Activated CD8-positive, alpha-beta memory T cell treated with anti-CD3 and anti-CD28 coated beads, Interleukin-2, amount 50 U/mL, for 1 hour (primary cell): Measurements from ENCODE around the gene SYT6.

ENCODE experiments used
- DNase-seq: peaks from one replicate; pipeline ENCODE4 v3.0.0-alpha.2; 2020; ENCODE audit errors: extremely low read depth

Gene SYT6

GRCh38 chr1:114118351-114118990 is 35.2 kb downstream of the SYT6 start:
- no peak for DNase-seq

DNA sequence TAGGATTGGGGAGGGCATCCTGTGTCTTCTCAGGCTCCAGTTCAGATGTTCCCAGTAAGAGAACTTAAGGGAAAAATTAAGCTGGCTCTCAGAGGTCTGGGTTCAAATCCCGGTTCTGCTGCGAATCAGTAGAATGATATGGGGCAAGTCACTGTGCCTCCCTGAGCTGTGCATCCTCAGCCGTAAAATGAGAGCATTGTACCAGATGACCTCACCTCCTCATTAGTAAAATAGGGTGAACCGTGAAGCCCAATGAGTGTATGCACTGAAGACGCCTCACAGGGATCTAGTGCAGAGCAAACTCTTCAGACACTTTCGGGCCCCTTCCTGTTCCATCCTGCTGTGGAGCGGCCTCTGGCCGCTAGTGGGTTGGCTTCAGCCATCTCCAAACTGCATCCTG is 36.0 kb downstream of the SYT6 start:
- no peak for DNase-seq

DNA sequence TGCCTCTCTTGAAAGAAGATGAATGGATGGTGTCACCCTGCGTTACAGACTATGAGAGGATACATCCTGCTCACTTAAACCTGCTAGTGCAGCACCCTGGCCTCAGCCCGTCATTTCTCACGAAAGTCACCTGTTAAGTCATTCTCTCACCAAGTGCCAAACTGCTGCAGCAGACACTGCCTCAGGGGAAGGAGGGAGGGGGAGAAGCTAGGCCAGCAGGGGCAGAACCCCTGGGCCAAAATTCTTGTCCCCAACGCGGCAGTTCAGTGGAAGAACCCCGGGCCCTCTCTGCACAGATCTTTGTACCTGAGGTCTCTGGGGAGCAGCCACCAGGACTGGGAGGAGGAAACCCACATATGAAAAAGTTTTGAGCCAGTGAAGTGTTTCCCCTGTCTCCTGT is 37.6 kb downstream of the SYT6 start:
- no peak for DNase-seq

DNA sequence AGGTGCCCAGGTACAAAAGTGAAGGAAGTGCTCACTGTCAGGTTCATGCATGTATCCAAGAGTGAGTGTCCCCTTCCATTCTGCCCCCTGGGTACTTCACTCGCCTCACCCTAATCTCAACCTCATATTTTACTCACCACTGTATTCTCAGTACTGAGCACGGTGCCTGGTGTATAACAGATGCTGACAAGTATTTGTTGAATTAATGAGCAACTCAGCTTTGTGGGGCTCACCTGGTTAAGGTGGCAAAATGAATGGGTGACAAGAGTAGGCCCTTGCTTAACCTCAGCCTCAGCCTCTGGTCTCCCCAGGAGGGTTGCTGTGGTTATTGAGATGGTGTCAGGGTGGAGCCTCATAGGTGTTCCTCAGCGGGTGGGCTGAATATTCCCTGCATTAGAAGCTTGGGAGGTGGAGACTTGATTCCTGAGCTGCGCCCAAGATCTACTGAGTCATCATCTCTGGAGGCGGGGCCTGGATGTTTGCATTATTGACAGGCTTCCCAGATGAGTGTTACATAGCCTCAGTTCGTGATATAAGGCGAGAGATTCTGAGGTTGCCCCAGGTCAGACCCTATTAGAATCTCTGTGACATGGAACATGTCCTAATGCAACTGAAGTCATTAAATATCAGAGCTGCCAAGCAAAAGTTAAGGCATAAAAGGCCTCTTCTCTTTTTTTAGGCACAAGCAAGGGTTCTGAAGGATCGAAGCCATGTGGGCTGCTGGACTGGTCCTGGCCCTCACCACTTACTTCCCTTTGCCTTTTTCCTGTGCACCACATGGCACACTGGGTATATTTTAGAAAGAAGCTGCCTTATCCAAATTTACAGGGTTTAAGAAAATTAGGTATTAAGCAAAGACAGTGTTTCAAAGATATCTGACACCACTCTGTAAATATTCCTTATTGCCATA is 39.2 kb downstream of the SYT6 start:
- no peak for DNase-seq

- DNase-seq, result no peak
Measured at GRCh38 chr1:114113411-114114184, 40.1 kb downstream of the SYT6 start.

GRCh38 chr1:114112775-114113174 is 40.9 kb downstream of the SYT6 start:
- DNase-seq, result no peak

DNA sequence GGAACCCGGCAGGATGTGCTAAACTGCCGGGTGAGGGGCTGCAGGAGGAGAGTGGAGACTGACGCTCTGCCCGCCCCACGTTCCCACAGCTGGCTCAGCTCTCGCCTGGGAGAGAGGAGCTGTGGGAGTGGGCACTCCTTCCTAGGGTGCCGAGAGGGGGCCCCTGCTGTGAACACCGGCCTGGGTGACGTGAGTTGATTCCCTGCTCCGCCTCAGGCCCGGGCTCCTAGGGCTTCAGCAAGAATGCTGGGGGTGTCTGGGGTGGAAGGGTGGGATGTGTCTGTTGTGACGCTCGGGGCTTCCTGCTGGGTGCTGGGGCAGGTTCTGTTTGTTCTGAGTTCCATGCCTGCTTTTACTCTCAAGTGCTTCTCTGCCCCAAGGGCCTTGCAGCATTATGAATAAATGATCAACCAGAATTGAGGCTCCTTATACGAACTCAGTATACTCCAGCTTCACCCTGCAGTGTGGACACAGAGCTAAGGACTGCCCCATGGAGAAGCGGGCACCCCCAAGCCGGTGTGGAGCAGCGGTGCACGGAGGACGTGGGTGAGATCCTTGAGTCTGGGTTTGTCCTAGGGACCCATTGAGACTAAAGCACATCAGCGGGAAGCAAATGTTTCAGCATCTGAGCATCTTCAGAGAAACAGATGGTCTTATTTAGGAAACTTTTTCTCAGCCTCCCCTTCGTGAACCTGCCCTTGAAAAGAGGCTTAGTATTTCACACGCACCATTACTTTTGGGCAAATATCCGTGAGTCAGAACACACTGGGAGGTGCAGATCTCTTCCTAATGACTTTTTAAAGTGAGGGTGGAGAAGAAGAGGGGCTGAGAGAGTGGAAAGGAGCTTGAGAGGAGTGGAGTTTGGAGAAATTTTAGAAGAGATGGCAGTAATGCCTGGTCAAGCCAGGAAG is 41.7 kb downstream of the SYT6 start:
- no peak for DNase-seq

- no peak for DNase-seq
Measured at GRCh38 chr1:114109981-114110380, 43.7 kb downstream of the SYT6 start.

- no peak for DNase-seq
Measured at GRCh38 chr1:114108751-114109255, 44.9 kb downstream of the SYT6 start.

DNA sequence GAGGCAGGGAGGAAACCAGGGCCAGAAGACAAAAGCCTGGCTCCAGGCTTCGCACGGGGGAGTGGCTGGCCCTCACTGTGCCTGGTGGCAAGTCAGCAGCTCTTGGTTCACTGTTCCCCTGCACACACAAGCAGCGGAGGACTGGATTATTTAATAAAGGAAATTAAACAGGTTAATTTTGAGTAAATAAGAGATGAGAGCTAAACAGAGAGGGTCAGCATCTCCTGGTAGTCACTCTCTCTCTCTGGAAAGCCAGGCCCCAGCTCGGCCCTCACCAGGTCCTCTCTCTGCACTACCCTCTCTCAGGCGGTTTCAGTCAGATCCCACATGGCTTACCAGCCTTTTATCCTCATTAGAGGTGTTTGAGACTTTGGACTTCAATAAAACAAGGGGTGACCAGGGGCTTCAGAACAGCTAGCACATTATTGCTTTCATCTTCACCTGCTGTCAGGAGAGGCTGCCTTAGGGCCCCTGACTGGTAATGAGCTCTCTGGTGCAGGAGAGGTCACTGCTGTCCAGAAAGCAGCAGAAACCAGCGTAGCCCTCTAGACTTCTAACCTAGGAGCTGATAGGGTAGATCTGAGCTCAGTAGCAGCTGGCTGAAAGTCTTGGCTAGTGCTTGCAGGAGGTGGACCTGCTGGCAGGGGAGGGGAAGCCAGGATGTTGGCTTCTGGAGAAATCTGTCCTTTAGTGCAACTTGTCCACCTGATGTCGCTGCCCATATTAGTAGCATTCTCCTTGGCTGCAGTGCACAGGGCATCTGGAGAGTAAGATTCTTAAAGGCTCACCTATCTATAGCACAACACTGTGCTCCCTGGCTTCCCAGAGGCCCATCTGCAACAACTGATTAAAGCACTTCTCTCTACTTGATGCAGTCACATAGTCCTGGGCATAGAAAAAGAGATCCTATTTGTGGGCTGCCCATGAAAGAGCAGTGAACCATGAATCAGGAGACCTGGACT is 45.9 kb downstream of the SYT6 start:
- DNase-seq, result no peak

DNA sequence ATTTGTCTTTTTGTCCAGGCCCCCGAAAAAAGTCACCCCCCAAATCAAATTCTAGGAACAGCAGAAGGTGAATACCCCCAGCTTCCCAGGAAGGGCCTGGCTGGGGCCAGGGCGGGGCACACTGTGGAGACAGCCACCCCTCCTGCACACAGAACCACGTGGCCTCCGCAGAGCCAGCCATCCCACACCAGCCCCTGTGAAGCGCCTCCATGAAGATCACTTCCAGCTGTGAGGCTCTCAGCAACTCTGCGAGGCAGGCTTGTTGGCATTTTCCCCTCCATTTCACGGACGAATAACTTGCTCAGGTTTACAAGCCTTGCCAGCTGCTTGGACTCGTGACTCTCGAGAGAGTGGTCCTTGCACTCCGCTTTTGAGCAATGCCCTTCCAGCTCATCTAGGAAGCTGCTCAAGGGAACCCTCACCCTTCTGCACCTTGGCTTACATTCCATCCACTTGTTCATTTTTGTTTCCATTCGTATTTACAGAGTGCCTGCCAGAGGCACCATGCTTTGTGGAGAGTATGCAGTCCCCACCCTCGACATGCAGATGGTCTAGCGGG is 48.2 kb downstream of the SYT6 start:
- no peak for DNase-seq

- DNase-seq, result no peak
Measured at GRCh38 chr1:114104949-114105348, 48.7 kb downstream of the SYT6 start.

GRCh38 chr1:114103992-114104391 is 49.7 kb downstream of the SYT6 start:
- DNase-seq, result no peak

- DNase-seq, result no peak
Measured at GRCh38 chr1:114102136-114102535, 51.5 kb downstream of the SYT6 start.

GRCh38 chr1:114100148-114100547 is 53.5 kb downstream of the SYT6 start:
- no peak for DNase-seq

GRCh38 chr1:114099268-114099667 is 54.4 kb downstream of the SYT6 start:
- no peak for DNase-seq

DNA sequence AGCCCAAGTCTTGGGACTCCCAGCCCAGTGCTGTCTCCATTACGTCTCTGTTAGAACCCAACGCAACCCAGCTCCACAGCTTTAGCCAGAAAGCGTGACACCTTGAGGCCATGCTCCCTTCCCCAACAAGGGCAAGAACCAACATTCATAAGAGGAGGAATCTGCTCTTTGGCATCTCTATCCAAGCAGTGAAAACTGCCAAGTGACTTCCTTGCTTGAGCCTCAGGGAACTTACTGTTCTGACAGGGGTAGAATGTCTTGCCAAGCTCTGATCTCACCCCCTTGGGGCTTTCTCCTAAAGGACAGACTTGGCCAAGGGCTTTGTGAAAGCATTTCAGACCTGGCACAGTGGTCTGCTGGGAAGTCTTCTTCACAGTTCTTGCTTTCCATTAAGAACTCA is 56.6 kb downstream of the SYT6 start:
- no peak for DNase-seq

DNA sequence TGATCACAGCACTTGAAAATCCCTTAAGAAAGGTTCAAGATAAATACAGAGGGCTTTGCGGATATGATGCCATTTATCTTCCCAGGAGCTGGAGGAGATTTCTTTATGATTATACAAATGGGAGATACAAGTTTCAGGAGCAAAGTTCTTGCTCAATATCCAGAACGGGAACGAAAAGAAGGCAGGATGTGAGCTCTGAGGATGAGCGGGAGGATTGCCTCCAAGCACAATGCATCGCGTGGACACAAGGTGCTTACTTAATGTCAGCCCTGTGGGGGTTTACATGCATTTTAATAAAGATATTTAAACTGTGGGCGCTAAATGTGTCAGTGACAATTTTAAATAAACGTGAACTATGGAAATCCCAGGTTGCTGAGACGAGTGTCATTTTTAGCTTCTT is 59.0 kb downstream of the SYT6 start:
- no peak for DNase-seq

GRCh38 chr1:114094363-114094634 is 59.4 kb downstream of the SYT6 start:
- no peak for DNase-seq
